ENCODE measurements around the gene PARL.

GRCh38 chr3:183812761-183813445, 71.8 kb downstream of the PARL start:
- TF ChIP-seq POLR2A (IDR thresholded peaks at IDR 0.05) = no peak
- no peak for TF ChIP-seq CTCF (IDR thresholded peaks at IDR 0.05)
